Neural progenitor cell (in vitro differentiated cells): ENCODE results near the gene FAM118A. TPM values are rescaled to one million over a fixed set of nuclear protein-coding genes. Genes with fewer than 3 reads are reported as not detected.

ENCODE experiments used
- DNase-seq: peaks from one replicate; pipeline ENCODE4 v3.0.0-alpha.2; 2016; ENCODE audit warnings: low spot score
- H2AFZ ChIP-seq: fragments of 200-600 bp; sonication (generic); replicated peaks from 2 replicates; pipeline ENCODE4 v1.6.1; 2016; ENCODE audit warnings: antibody characterized with exemption
- H3F3A ChIP-seq: fragments of 200-600 bp; sonication (generic); 2 replicates; pipeline ENCODE4 v1.6.1; 2016; ENCODE audit warnings: antibody characterized with exemption, low read depth
- H3K27ac ChIP-seq: fragments of 200-600 bp; sonication (generic); 2 replicates; pipeline ENCODE4 v1.5.1; 2016; ENCODE audit warnings: mild to moderate bottlenecking
- H3K27me3 ChIP-seq: fragments of 200-600 bp; sonication (generic); 2 replicates; pipeline ENCODE4 v1.6.1; 2016; ENCODE audit warnings: mild to moderate bottlenecking, moderate library complexity
- H3K36me3 ChIP-seq: fragments of 200-600 bp; sonication (generic); 2 replicates; pipeline ENCODE4 v1.5.1; 2016
- H3K4me1 ChIP-seq: fragments of 200-600 bp; sonication (generic); 2 replicates; pipeline ENCODE4 v1.6.1; 2016; ENCODE audit warnings: mixed run types
- H3K4me2 ChIP-seq: fragments of 200-600 bp; sonication (generic); 2 replicates; pipeline ENCODE4 v1.6.1; 2016
- H3K4me3 ChIP-seq: fragments of 200-600 bp; sonication (generic); 2 replicates; pipeline ENCODE4 v1.5.1; 2016
- H3K79me2 ChIP-seq: fragments of 200-600 bp; sonication (generic); 2 replicates; pipeline ENCODE4 v1.6.1; 2016; ENCODE audit warnings: low read depth
- H3K9ac ChIP-seq: fragments of 200-600 bp; sonication (generic); 2 replicates; pipeline ENCODE4 v1.6.1; 2016
- H3K9me3 ChIP-seq: fragments of 200-600 bp; sonication (generic); 2 replicates; pipeline ENCODE4 v1.5.1; 2016; ENCODE audit warnings: low read depth
- H4K20me1 ChIP-seq: fragments of 200-600 bp; sonication (generic); 2 replicates; pipeline ENCODE4 v1.6.1; 2016; ENCODE audit warnings: low read depth
- H3K27ac Mint-ChIP-seq: 3 replicates; pipeline ENCODE4 v1.8.0; 2021; ENCODE audit warnings: mixed read lengths
- H3K27me3 Mint-ChIP-seq: 2 replicates; pipeline ENCODE4 v1.8.0; 2022; ENCODE audit warnings: low read depth, mild to moderate bottlenecking, inconsistent platforms, moderate library complexity, mixed read lengths; ENCODE audit not compliant: insufficient read depth
- H3K36me3 Mint-ChIP-seq: 3 replicates; pipeline ENCODE4 v1.8.0; 2021; ENCODE audit warnings: mixed read lengths
- H3K4me1 Mint-ChIP-seq: 3 replicates; pipeline ENCODE4 v1.8.0; 2021; ENCODE audit warnings: mixed read lengths
- H3K4me3 Mint-ChIP-seq: 3 replicates; pipeline ENCODE4 v1.8.0; 2021; ENCODE audit warnings: mild to moderate bottlenecking, moderate library complexity, mixed read lengths
- H3K9me3 Mint-ChIP-seq: 3 replicates; pipeline ENCODE4 v1.8.0; 2020; ENCODE audit warnings: mixed read lengths
- EZH2 ChIP-seq: fragments of 200-600 bp; sonication (generic); IDR thresholded peaks from 2 replicates; pipeline ENCODE4 v1.6.1; 2017; ENCODE audit warnings: antibody characterized with exemption, mild to moderate bottlenecking, moderate library complexity
- EZH2phosphoT487 ChIP-seq: fragments of 200-600 bp; sonication (generic); IDR thresholded peaks from 2 replicates; pipeline ENCODE4 v1.6.1; 2017; ENCODE audit warnings: antibody characterized with exemption
- total RNA-seq: library from RNA; depleted of rRNA; stranded (reverse); fragments of >200 nt; gene quantifications from 2 replicates; pipeline ENCODE4 v1.2.3, GENCODE V29; 2015; ENCODE audit warnings: low replicate concordance
- TF ChIP-seq, protein P1 (sequence below): fragments of 200-600 bp; sonication (generic); IDR thresholded peaks from 2 replicates; pipeline ENCODE4 v1.5.1; 2017; ENCODE audit warnings: antibody characterized with exemption, mild to moderate bottlenecking

Gene FAM118A
- total RNA-seq, 1 donor from 2014 or later, result 75.1 TPM

DNA sequence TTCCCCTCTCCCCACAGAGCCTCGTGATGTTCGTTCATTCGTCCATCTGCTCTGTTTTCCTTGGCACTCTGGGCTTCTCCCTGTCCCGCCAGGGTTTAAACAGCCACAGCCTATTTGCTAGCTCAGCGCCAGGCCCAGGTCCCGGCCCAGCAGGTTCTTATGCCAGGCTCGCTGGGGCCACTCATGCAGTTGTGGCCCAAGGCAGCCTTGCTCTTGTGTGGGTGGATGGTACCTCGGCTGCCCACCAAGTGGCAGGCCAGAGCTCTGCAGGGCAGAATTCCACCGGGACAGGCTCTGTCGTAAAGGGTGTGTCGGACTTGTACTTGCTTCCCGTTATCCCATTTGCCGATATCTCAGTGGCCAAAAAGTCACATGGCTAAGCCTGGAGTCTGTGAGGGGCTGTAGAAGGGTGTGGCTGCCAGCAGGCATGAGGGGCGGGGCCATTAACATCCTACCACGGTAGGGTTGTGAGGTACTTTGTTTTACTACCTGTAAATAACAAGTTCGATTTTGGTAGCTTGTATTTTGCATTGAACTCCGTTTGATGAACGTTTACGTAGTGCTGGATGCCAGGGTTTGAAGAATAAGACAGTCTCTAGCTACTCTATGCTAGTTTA lies 7.9 kb downstream of the FAM118A start:
- Histone ChIP-seq H3K4me2 (no peak overlapping the region), H4K20me1 (peaks cover 39% of the 10 kb centered on the region), H3K27me3 (no peaks in the 10 kb centered on the region), H3K9me3 (no peaks in the 10 kb centered on the region), H3K27ac (no peak overlapping the region), H3K4me3 (no peak overlapping the region), H3F3A (peaks cover 8% of the 10 kb centered on the region), H2AFZ (no peak overlapping the region), H3K9ac (no peak overlapping the region), H3K4me1 (peaks cover 29% of the 10 kb centered on the region), H3K36me3 (no peaks in the 10 kb centered on the region), H3K79me2 (peaks cover 63% of the 10 kb centered on the region)
- Mint-ChIP-seq H3K36me3 (no peaks in the 10 kb centered on the region), H3K9me3 (no peaks in the 10 kb centered on the region), H3K4me3 (no peak overlapping the region), H3K4me1 (peaks cover 38% of the 10 kb centered on the region), H3K27me3 (no peaks in the 10 kb centered on the region), H3K27ac (peak overlapping the region; percentile 13)
- TF ChIP-seq EZH2phosphoT487 (no peak), EZH2 (no peak)
- TF ChIP-seq, protein P1, sequence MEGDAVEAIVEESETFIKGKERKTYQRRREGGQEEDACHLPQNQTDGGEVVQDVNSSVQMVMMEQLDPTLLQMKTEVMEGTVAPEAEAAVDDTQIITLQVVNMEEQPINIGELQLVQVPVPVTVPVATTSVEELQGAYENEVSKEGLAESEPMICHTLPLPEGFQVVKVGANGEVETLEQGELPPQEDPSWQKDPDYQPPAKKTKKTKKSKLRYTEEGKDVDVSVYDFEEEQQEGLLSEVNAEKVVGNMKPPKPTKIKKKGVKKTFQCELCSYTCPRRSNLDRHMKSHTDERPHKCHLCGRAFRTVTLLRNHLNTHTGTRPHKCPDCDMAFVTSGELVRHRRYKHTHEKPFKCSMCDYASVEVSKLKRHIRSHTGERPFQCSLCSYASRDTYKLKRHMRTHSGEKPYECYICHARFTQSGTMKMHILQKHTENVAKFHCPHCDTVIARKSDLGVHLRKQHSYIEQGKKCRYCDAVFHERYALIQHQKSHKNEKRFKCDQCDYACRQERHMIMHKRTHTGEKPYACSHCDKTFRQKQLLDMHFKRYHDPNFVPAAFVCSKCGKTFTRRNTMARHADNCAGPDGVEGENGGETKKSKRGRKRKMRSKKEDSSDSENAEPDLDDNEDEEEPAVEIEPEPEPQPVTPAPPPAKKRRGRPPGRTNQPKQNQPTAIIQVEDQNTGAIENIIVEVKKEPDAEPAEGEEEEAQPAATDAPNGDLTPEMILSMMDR, result peak; percentile 39
- DNase-seq, result peak; percentile 30

DNA sequence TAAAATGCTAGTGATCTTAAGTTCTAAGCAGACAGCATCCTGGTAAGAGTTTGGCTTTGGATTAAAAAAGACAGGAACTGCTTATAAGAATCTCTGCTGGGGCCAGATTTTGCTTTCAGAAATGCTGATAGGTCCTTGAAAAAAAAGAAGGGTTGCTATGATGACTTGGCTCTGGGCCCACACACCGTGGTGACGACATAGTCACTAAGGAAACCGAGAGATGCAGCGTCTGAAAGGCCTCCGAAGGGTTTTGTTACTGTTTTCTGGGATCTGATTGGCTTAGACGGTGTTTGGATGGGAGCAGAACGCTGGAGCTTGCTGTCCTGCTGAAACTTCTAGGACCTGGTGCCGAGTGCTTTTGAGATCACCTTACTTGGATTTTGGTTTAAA lies 8.4 kb downstream of the FAM118A start:
- DNase-seq, result peak; percentile 75

DNA sequence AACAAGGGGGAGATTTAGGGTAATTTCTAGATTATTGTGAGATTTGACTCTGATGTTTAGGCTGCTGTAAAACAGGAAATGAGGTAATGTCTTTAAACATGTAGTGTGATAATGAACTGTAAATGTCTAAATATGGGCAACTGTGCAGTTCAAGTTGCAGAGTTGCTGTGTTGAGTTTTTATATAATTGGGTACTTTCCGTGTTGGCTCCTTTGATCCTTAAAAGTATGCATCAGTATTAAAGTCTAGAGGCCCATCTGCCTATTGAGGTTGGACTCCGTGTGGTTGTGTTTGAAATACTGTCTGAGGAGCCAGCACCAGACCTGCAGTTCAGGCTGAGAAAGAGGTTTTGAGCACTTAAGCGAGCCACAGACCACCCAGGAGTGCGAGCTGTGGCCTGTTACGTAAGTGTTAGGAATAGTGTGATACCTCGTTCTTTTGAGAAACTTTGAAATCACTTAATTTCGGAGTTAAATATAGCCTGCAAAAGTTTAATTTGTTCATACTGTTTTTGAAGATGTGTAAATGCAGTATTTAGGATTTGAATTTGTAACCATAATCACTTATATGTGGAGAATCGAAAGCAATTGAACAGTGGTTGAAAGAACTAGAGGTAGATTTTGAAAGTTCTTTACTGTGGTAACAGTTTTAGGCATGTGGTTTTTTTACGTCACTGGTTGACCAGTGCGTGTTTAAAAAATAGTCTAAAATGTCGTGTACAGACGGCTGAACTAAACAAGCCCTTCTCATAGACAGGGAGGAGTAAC lies 9.0 kb downstream of the FAM118A start:
- H3K4me1 Mint-ChIP-seq, result peaks cover 35% of the 10 kb centered on the region
- peaks cover 8% of the 10 kb centered on the region for H3F3A ChIP-seq
- H3K36me3 Mint-ChIP-seq, result peaks cover 5% of the 10 kb centered on the region
- H3K9me3 Mint-ChIP-seq, result no peaks in the 10 kb centered on the region
- no peaks in the 10 kb centered on the region for H3K27me3 Mint-ChIP-seq
- H3K9ac ChIP-seq, result no peak overlapping the region
- no peaks in the 10 kb centered on the region for H3K9me3 ChIP-seq
- H3K4me1 ChIP-seq, result peaks cover 23% of the 10 kb centered on the region
- H3K4me2 ChIP-seq, result no peak overlapping the region
- no peak overlapping the region for H3K4me3 ChIP-seq
- H3K27ac ChIP-seq, result no peak overlapping the region
- DNase-seq, result peak; percentile 32
- peaks cover 61% of the 10 kb centered on the region for H3K79me2 ChIP-seq
- H3K27me3 ChIP-seq, result no peaks in the 10 kb centered on the region
- H2AFZ ChIP-seq, result no peak overlapping the region
- peak overlapping the region; percentile 24 for H3K4me3 Mint-ChIP-seq
- no peaks in the 10 kb centered on the region for H3K36me3 ChIP-seq
- no peak for TF ChIP-seq EZH2
- TF ChIP-seq, protein P1, result no peak
- no peak for TF ChIP-seq EZH2phosphoT487
- peak overlapping the region; percentile 13 for H3K27ac Mint-ChIP-seq
- peaks cover 36% of the 10 kb centered on the region for H4K20me1 ChIP-seq

More for the DNA sequence above, 8.4 kb downstream of the FAM118A start:
- H3K36me3 Mint-ChIP-seq, result no peaks in the 10 kb centered on the region
- H3K9me3 Mint-ChIP-seq, result no peaks in the 10 kb centered on the region
- Histone ChIP-seq H4K20me1 (peaks cover 39% of the 10 kb centered on the region), H3K4me1 (peaks cover 24% of the 10 kb centered on the region), H3K79me2 (peaks cover 63% of the 10 kb centered on the region), H3K27me3 (no peaks in the 10 kb centered on the region), H3F3A (peaks cover 8% of the 10 kb centered on the region), H3K27ac (no peak overlapping the region), H3K9ac (no peak overlapping the region), H3K4me3 (no peak overlapping the region), H2AFZ (no peak overlapping the region), H3K36me3 (no peaks in the 10 kb centered on the region), H3K9me3 (no peaks in the 10 kb centered on the region), H3K4me2 (no peak overlapping the region)
- TF ChIP-seq EZH2phosphoT487, result no peak
- TF ChIP-seq EZH2, result no peak
- TF ChIP-seq, protein P1, result no peak
- no peaks in the 10 kb centered on the region for H3K27me3 Mint-ChIP-seq
- peak overlapping the region; percentile 13 for H3K27ac Mint-ChIP-seq
- peaks cover 35% of the 10 kb centered on the region for H3K4me1 Mint-ChIP-seq
- H3K4me3 Mint-ChIP-seq, result peak overlapping the region; percentile 24
